Measurements from ENCODE around the gene TACR1. TPM values are rescaled to one million over a fixed set of nuclear protein-coding genes. Genes with fewer than 3 reads are reported as not detected.

Gene TACR1
- total and polyA plus RNA-seq, 2 of the 13 experiments (the other 11 are each of a cell fraction or from before 2014, with no cell fraction given) = not detected

DNA sequence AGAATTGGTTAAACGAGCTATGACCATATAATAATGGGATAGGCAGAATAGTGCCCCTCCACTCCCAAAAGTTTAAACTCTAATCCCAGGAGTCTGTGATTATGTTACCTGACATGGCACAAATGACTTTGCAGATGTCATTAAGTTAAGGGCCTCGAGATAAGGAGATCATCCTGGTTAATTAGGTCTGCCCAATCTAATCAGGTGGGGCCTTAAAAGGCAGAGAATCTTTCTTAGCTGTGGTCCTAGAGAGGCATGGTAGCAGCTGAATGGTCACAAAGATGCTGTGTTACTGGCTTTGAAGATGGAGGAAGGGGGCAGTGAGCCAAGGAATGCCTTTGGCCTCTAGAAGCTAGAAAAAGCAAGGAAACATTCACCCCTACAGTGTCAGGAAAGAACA, 31.1 kb downstream of the TACR1 start:
- no TSS peak for BruUV-seq (replicated peaks)
- H3K27me3 ChIP-seq (ENCODE audit: control insufficient read depth in 1 of 2, insufficient read depth in 2 of 2, low read length in 2 of 2) = no peaks in the 10 kb centered on the region
- H3K36me3 ChIP-seq (replicated peaks in 1 of 2; ENCODE audit: control insufficient read depth in 1 of 2, insufficient read depth in 2 of 2, low read length in 2 of 2) = no peaks in the 10 kb centered on the region
- in situ Hi-C loops (cut with HindIII; ENCODE audit: extremely low pct_ligation_motif_present, low pct_unique_long_range_greater_than_20kb) (no loop called here), intact Hi-C loops (cut with micrococcal nuclease; ENCODE audit: unreplicated experiment) (no loop called here)
- ATAC-seq = no peak
- no peak for DNase-seq (ENCODE audit: low spot score)
- no peak overlapping the region for H2AFZ ChIP-seq (ENCODE audit: low read length)
- ChIA-PET POLR2A (no interaction called here), CTCF (ENCODE audit: low intra/inter-chr PET ratio, low total read pairs) (no interaction called here)
- no peaks in the 10 kb centered on the region for H3K79me2 ChIP-seq (ENCODE audit: insufficient read depth, low read length)
- WGBS (ENCODE audit: low lambda C conversion rate) = 6% methylated on average over 2 of the region's 2 CpGs
- TF ChIP-seq ZNF24 (IDR thresholded peaks at IDR 0.05) = no peak
- TF ChIP-seq, protein P1, sequence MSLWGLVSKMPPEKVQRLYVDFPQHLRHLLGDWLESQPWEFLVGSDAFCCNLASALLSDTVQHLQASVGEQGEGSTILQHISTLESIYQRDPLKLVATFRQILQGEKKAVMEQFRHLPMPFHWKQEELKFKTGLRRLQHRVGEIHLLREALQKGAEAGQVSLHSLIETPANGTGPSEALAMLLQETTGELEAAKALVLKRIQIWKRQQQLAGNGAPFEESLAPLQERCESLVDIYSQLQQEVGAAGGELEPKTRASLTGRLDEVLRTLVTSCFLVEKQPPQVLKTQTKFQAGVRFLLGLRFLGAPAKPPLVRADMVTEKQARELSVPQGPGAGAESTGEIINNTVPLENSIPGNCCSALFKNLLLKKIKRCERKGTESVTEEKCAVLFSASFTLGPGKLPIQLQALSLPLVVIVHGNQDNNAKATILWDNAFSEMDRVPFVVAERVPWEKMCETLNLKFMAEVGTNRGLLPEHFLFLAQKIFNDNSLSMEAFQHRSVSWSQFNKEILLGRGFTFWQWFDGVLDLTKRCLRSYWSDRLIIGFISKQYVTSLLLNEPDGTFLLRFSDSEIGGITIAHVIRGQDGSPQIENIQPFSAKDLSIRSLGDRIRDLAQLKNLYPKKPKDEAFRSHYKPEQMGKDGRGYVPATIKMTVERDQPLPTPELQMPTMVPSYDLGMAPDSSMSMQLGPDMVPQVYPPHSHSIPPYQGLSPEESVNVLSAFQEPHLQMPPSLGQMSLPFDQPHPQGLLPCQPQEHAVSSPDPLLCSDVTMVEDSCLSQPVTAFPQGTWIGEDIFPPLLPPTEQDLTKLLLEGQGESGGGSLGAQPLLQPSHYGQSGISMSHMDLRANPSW (CRISPR knock-in tag; IDR thresholded peaks at IDR 0.05; ENCODE audit: borderline replicate concordance) = no peak
- TF ChIP-seq, protein P2, sequence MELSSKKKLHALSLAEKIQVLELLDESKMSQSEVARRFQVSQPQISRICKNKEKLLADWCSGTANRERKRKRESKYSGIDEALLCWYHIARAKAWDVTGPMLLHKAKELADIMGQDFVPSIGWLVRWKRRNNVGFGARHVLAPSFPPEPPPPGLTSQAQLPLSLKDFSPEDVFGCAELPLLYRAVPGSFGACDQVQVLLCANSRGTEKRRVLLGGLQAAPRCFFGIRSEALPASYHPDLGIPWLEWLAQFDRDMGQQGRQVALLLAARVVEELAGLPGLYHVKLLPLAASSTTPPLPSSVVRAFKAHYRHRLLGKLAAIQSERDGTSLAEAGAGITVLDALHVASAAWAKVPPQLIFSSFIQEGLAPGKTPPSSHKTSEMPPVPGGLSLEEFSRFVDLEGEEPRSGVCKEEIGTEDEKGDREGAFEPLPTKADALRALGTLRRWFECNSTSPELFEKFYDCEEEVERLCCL (CRISPR knock-in tag; IDR thresholded peaks at IDR 0.05; ENCODE audit: borderline replicate concordance) = no peak
- TF ChIP-seq, protein P3, sequence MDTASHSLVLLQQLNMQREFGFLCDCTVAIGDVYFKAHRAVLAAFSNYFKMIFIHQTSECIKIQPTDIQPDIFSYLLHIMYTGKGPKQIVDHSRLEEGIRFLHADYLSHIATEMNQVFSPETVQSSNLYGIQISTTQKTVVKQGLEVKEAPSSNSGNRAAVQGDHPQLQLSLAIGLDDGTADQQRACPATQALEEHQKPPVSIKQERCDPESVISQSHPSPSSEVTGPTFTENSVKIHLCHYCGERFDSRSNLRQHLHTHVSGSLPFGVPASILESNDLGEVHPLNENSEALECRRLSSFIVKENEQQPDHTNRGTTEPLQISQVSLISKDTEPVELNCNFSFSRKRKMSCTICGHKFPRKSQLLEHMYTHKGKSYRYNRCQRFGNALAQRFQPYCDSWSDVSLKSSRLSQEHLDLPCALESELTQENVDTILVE (CRISPR knock-in tag; IDR thresholded peaks at IDR 0.05) = no peak
- no peak for TF ChIP-seq ZSCAN9 (CRISPR knock-in tag; IDR thresholded peaks at IDR 0.05; ENCODE audit: borderline replicate concordance)
- no peak for TF ChIP-seq GTF3A (CRISPR knock-in tag; conservative IDR thresholded peaks at IDR 0.05)
- no peak for TF ChIP-seq ZEB1 (IDR thresholded peaks at IDR 0.05; ENCODE audit: insufficient replicate concordance, low read depth)
- no peak for TF ChIP-seq GATA4 (IDR thresholded peaks at IDR 0.05; ENCODE audit: borderline replicate concordance, low read depth)
- no peak for TF ChIP-seq SMARCC2 (IDR thresholded peaks at IDR 0.05)
- TF ChIP-seq ASH2L (IDR thresholded peaks at IDR 0.05; ENCODE audit: insufficient read length, low read depth, low read length) = no peak
- TF ChIP-seq ZNF558 (CRISPR knock-in tag; IDR thresholded peaks at IDR 0.05; ENCODE audit: borderline replicate concordance) = no peak
- TF ChIP-seq, protein P4, sequence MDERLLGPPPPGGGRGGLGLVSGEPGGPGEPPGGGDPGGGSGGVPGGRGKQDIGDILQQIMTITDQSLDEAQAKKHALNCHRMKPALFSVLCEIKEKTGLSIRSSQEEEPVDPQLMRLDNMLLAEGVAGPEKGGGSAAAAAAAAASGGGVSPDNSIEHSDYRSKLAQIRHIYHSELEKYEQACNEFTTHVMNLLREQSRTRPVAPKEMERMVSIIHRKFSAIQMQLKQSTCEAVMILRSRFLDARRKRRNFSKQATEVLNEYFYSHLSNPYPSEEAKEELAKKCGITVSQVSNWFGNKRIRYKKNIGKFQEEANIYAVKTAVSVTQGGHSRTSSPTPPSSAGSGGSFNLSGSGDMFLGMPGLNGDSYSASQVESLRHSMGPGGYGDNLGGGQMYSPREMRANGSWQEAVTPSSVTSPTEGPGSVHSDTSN (CRISPR knock-in tag; IDR thresholded peaks at IDR 0.05) = no peak
- TF ChIP-seq JUNB (CRISPR knock-in tag; IDR thresholded peaks at IDR 0.05; ENCODE audit: borderline replicate concordance) = no peak
- TF ChIP-seq, protein P5, sequence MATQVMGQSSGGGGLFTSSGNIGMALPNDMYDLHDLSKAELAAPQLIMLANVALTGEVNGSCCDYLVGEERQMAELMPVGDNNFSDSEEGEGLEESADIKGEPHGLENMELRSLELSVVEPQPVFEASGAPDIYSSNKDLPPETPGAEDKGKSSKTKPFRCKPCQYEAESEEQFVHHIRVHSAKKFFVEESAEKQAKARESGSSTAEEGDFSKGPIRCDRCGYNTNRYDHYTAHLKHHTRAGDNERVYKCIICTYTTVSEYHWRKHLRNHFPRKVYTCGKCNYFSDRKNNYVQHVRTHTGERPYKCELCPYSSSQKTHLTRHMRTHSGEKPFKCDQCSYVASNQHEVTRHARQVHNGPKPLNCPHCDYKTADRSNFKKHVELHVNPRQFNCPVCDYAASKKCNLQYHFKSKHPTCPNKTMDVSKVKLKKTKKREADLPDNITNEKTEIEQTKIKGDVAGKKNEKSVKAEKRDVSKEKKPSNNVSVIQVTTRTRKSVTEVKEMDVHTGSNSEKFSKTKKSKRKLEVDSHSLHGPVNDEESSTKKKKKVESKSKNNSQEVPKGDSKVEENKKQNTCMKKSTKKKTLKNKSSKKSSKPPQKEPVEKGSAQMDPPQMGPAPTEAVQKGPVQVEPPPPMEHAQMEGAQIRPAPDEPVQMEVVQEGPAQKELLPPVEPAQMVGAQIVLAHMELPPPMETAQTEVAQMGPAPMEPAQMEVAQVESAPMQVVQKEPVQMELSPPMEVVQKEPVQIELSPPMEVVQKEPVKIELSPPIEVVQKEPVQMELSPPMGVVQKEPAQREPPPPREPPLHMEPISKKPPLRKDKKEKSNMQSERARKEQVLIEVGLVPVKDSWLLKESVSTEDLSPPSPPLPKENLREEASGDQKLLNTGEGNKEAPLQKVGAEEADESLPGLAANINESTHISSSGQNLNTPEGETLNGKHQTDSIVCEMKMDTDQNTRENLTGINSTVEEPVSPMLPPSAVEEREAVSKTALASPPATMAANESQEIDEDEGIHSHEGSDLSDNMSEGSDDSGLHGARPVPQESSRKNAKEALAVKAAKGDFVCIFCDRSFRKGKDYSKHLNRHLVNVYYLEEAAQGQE (IDR thresholded peaks at IDR 0.05; ENCODE audit: borderline replicate concordance in 1 of 2, low read depth in 1 of 2, low read length in 2 of 2) = no peak
- no peak for TF ChIP-seq RNF2 (conservative IDR thresholded peaks at IDR 0.05; ENCODE audit: low read depth)
- H4K20me1 ChIP-seq (ENCODE audit: insufficient read depth, low read length) = no peaks in the 10 kb centered on the region
- no peak overlapping the region for H3K27ac ChIP-seq (ENCODE audit: extremely low read length, insufficient read depth, low read length)
- H3K9ac ChIP-seq (ENCODE audit: insufficient read depth, low read depth, low read length) = no peak overlapping the region
- no peak overlapping the region for H3K4me2 ChIP-seq (ENCODE audit: low read depth, low read length)
- peaks cover 10% of the 10 kb centered on the region for H3K4me1 ChIP-seq (ENCODE audit: insufficient read depth, low read length)
- no peak overlapping the region for H3K4me3 ChIP-seq (replicated peaks in 1 of 3; ENCODE audit: insufficient read depth in 1 of 3, low read depth in 2 of 3, low read length in 3 of 3)
- no peaks in the 10 kb centered on the region for H3K9me3 ChIP-seq (ENCODE audit: low read length)
- FAIRE-seq = no peak
